GM12878 (cell line): ENCODE data around the gene SLC5A10. TPM values are rescaled to one million over a fixed set of nuclear protein-coding genes. Genes with fewer than 3 reads are reported as not detected.

Source experiments
- ATAC-seq: fragments of 200-7000 bp; cut with Tn5 transposase; 3 replicates; pipeline ENCODE4 v1.9.1; 2020; ENCODE audit warnings: mild to moderate bottlenecking, moderate library complexity
- BruUV-seq: library from RNA; stranded (reverse); fragments of 400-500 nt; replicated peaks from 2 replicates; lab custom pipeline; 2021; lab: Mats Ljungman, UMichigan
- CTCF ChIA-PET: fragments of 300-600 bp; sonication (Branson Sonifier 250); formaldehyde crosslinking; extraction: SDS; loops from one replicate; lab custom pipeline; 2021; ENCODE audit warnings: inconsistent platforms; lab: Yijun Ruan, JAX
- POLR2A ChIA-PET: fragments of 350-600 bp; formaldehyde crosslinking; extraction: SDS; loops from one replicate; lab custom pipeline; 2021; ENCODE audit warnings: inconsistent platforms; lab: Charles Lee
- RAD21 ChIA-PET: fragments of 300-600 bp; sonication (Branson Sonifier 250); formaldehyde crosslinking; loops from one replicate; lab custom pipeline; 2023; ENCODE audit warnings: antibody characterized with exemption; ENCODE audit not compliant: unreplicated experiment; lab: Charles Lee
- SMC1A ChIA-PET: fragments of 300-600 bp; sonication (Branson Sonifier 250); formaldehyde crosslinking; loops from one replicate; lab custom pipeline; 2023; ENCODE audit not compliant: unreplicated experiment, uncharacterized antibody; lab: Charles Lee
- DNase-seq: peaks from one replicate; pipeline ENCODE4 v3.0.0-alpha.2; 2011; ENCODE audit warnings: low read depth, low spot score
- FAIRE-seq: peaks from 3 replicates; lab custom pipeline; 2011; peaks lifted over from hg19 to GRCh38; lab: Jason Lieb, UNC
- H2AFZ ChIP-seq: 2 replicates; pipeline ENCODE4 v1.6.0; 2011; ENCODE audit warnings: low read depth, low read length, control low read depth; ENCODE audit not compliant: control insufficient read depth
- H3K27ac ChIP-seq: 2 replicates; pipeline ENCODE4 v1.5.1; 2011; ENCODE audit warnings: control low read depth; ENCODE audit not compliant: control insufficient read depth, insufficient read depth
- H3K27me3 ChIP-seq, 2 experiments: replicated peaks in 1 of 2; 2 replicates each; pipeline versions ENCODE4 v1.6.0 to v1.6.1; 2011; ENCODE audit warnings: low read length in 1 of 2; ENCODE audit not compliant: control insufficient read depth in 2 of 2, insufficient read depth in 2 of 2
- H3K36me3 ChIP-seq, 2 experiments: 2 replicates each; pipeline ENCODE4 v1.5.1; 2011; ENCODE audit warnings: low read length in 1 of 2; ENCODE audit not compliant: control insufficient read depth in 2 of 2, insufficient read depth in 2 of 2
- H3K4me1 ChIP-seq: 2 replicates; pipeline ENCODE4 v1.6.1; 2011; ENCODE audit warnings: mild to moderate bottlenecking, low read length, moderate library complexity, mixed read lengths; ENCODE audit not compliant: control insufficient read depth, insufficient read depth
- H3K4me2 ChIP-seq: 2 replicates; pipeline ENCODE4 v1.6.0; 2011; ENCODE audit warnings: control low read depth; ENCODE audit not compliant: control insufficient read depth, insufficient read depth
- H3K4me3 ChIP-seq: fragments of 200-600 bp; sonication (generic); 2 replicates; pipeline ENCODE4 v1.5.1; 2016
- H3K79me2 ChIP-seq: 2 replicates; pipeline ENCODE4 v1.6.0; 2011; ENCODE audit warnings: low read length; ENCODE audit not compliant: control insufficient read depth, insufficient read depth
- H3K9ac ChIP-seq: 2 replicates; pipeline ENCODE4 v1.8.0; 2011; ENCODE audit warnings: low read length, control low read depth, mixed read lengths; ENCODE audit not compliant: control insufficient read depth, insufficient read depth
- H3K9me3 ChIP-seq: replicated peaks from 3 replicates; pipeline ENCODE4 v1.5.1; 2011; ENCODE audit warnings: mild to moderate bottlenecking, low read length; ENCODE audit not compliant: control insufficient read depth, insufficient read depth
- H4K20me1 ChIP-seq: 2 replicates; pipeline ENCODE4 v1.6.0; 2011; ENCODE audit not compliant: control insufficient read depth, insufficient read depth
- CHD4 ChIP-seq: fragments of 200-600 bp; sonication (generic); IDR thresholded peaks from 2 replicates; pipeline ENCODE4 v1.6.1; 2016; ENCODE audit warnings: mild to moderate bottlenecking
- LARP7 ChIP-seq: fragments of 450-650 bp; IDR thresholded peaks from 2 replicates; pipeline ENCODE4 v1.6.1; 2017; ENCODE audit warnings: mild to moderate bottlenecking
- PAX8 ChIP-seq: fragments of 450-650 bp; IDR thresholded peaks from 2 replicates; pipeline ENCODE4 v1.6.1; 2017; ENCODE audit warnings: mild to moderate bottlenecking, moderate library complexity
- POLR2A ChIP-seq: IDR thresholded peaks from 2 replicates; pipeline ENCODE4 v1.6.1; 2011; ENCODE audit warnings: low read depth, mild to moderate bottlenecking, low read length
- POLR2AphosphoS2 ChIP-seq: IDR thresholded peaks from 2 replicates; pipeline ENCODE4 v1.6.1; 2011; ENCODE audit warnings: low read depth, mild to moderate bottlenecking, low read length, improper control_type of control experiment, moderate library complexity
- PRDM15 ChIP-seq: fragments of 450-650 bp; formaldehyde crosslinking; IDR thresholded peaks from 2 replicates; pipeline ENCODE4 v1.4.0; 2020; ENCODE audit warnings: mild to moderate bottlenecking, moderate library complexity
- RAD51 ChIP-seq: fragments of 450-650 bp; IDR thresholded peaks from 2 replicates; pipeline ENCODE4 v1.6.1; 2016; ENCODE audit warnings: moderate library complexity, mild to moderate bottlenecking, inconsistent platforms
- RCOR1 ChIP-seq: conservative IDR thresholded peaks from 2 replicates; pipeline ENCODE4 v1.6.1; 2012; ENCODE audit warnings: low read depth, low read length, improper control_type of control experiment
- SRF ChIP-seq, 2 experiments: IDR thresholded peaks; 2 replicates each; pipeline ENCODE4 v1.6.1; 2011; ENCODE audit warnings: low read depth in 2 of 2, low read length in 2 of 2, mild to moderate bottlenecking in 1 of 2, moderate library complexity in 1 of 2
- USF2 ChIP-seq: IDR thresholded peaks from 2 replicates; pipeline ENCODE4 v1.6.1; 2011; ENCODE audit warnings: low read depth, low read length, improper control_type of control experiment, borderline replicate concordance
- ZZZ3 ChIP-seq: IDR thresholded peaks from 2 replicates; pipeline ENCODE4 v1.6.1; 2011; ENCODE audit warnings: low read depth; ENCODE audit not compliant: control insufficient read depth, insufficient read length
- WGBS: methylation state at CpG from one replicate; pipeline ENCODE4 v1.1.6; 2016; ENCODE audit warnings: low lambda C conversion rate; ENCODE audit not compliant: insufficient replicate concordance, insufficient coverage; ENCODE audit errors: missing lambda C conversion rate; 5-methylcytosine and 5-hydroxymethylcytosine counted together
- in situ Hi-C: fragments of 300-500 bp; cut with MboI; formaldehyde crosslinking; loops from 9 replicates; pipeline ENCODE4 v1.14.3; 2018; ENCODE audit warnings: mixed read lengths
- intact Hi-C: fragments of 100-400 bp; cut with micrococcal nuclease; formaldehyde crosslinking; loops from one replicate; pipeline ENCODE4 v1.14.2; 2022; ENCODE audit not compliant: unreplicated experiment
- polyA plus RNA-seq, 11 experiments: library from polyadenylated mRNA; depleted of rRNA in 4 of 11; unstranded in 6 of 11; stranded (reverse) in 5 of 11; fragments of >200 nt; fragmentation: Nextera tagmentation in 4 of 11; fragmentation: Illumina TruSeq in 1 of 11; extraction: Ambion mirVana in 4 of 11; extraction: Trizol in 1 of 11; gene quantifications; 1 replicate in 1 of 11; 2 replicates in 10 of 11; pipeline versions ENCODE4 v1.2.1 to v1.2.3, GENCODE V29; 2011 to 2016; ENCODE audit warnings: inconsistent platforms in 2 of 11, missing spikeins in 2 of 11, low read depth in 1 of 11
- total RNA-seq, 4 experiments: library from RNA; depleted of rRNA in 3 of 4; stranded (reverse); fragments of >200 nt in 3 of 4; fragmentation: Illumina TruSeq in 1 of 4; extraction: Trizol in 1 of 4; gene quantifications; 2 replicates each; pipeline versions ENCODE4 v1.2.1 to v1.2.3, GENCODE V29; 2013 to 2021

The SLC5A10 gene
- total and polyA plus RNA-seq, 10 of the 15 experiments (the other 5 are each of a cell fraction or from before 2014, with no cell fraction given) = under 0.01 to 0.18 (median 0.07) TPM; not detected in 4

- in situ Hi-C loops = no loop called here
- no TSS peak for BruUV-seq
- CTCF ChIA-PET = no interaction called here
These were observed 58.0 kb downstream of the SLC5A10 start for GRCh38 chr17:19009970-19010369.

GRCh38 chr17:19010729-19011505 is 59.0 kb downstream of the SLC5A10 start:
- no peak for ATAC-seq
- H3K4me2 ChIP-seq = no peak overlapping the region
- SMC1A ChIA-PET = interaction anchor here (0.9 kb wide), 1 partner anchor 24 kb away, joined by 3 read pairs; no protein-coding TSS in a partner anchor
- TF ChIP-seq PAX8 = no peak
- TF ChIP-seq RCOR1 = no peak
- no peak for TF ChIP-seq LARP7
- TF ChIP-seq ZZZ3 = no peak
- TF ChIP-seq SRF (IDR thresholded peaks at IDR 0.05; ENCODE audit: low read depth in 2 of 2, low read length in 2 of 2) = no peak
- no peak for TF ChIP-seq PRDM15 (CRISPR knock-in tag)

More at GRCh38 chr17:19009970-19010369, 58.0 kb downstream of the SLC5A10 start:
- ATAC-seq = no peak
- Histone ChIP-seq H2AFZ (no peak overlapping the region), H3K36me3 (no peaks in the 10 kb centered on the region), H3K4me3 (no peak overlapping the region), H3K27ac (no peak overlapping the region), H4K20me1 (no peaks in the 10 kb centered on the region), H3K9me3 (no peaks in the 10 kb centered on the region), H3K79me2 (no peaks in the 10 kb centered on the region), H3K4me1 (peaks cover 3% of the 10 kb centered on the region), H3K27me3 (no peaks in the 10 kb centered on the region), H3K4me2 (no peak overlapping the region), H3K9ac (no peak overlapping the region)
- FAIRE-seq = no peak
- intact Hi-C loops = no loop called here
- TF ChIP-seq CHD4 (no peak), USF2 (no peak), POLR2AphosphoS2 (no peak), POLR2A (no peak), RAD51 (no peak)
- ChIA-PET SMC1A (no interaction called here), POLR2A (no interaction called here), RAD21 (no interaction called here)
- 60% methylated on average over 12 of the region's 12 CpGs for WGBS
- DNase-seq = no peak

More at GRCh38 chr17:19010729-19011505, 59.0 kb downstream of the SLC5A10 start:
- BruUV-seq = no TSS peak
- no peaks in the 10 kb centered on the region for H4K20me1 ChIP-seq
- H3K36me3 ChIP-seq = no peaks in the 10 kb centered on the region
- ChIA-PET RAD21 (no interaction called here), POLR2A (no interaction called here), CTCF (no interaction called here)
- no peaks in the 10 kb centered on the region for H3K79me2 ChIP-seq
- H3K4me3 ChIP-seq = no peak overlapping the region
- no peak overlapping the region for H3K27ac ChIP-seq
- no peaks in the 10 kb centered on the region for H3K9me3 ChIP-seq
- DNase-seq = no peak
- no peaks in the 10 kb centered on the region for H3K4me1 ChIP-seq
- 14% methylated on average over 11 of the region's 11 CpGs for WGBS
- H3K27me3 ChIP-seq = no peaks in the 10 kb centered on the region
- H3K9ac ChIP-seq = no peak overlapping the region
- no peak overlapping the region for H2AFZ ChIP-seq
- FAIRE-seq = no peak
- in situ Hi-C loops = no loop called here
- intact Hi-C loops = no loop called here
